ENCODE measurements around the gene PLXDC2. TPM values are rescaled to one million over a fixed set of nuclear protein-coding genes. Genes with fewer than 3 reads are reported as not detected.

PLXDC2 gene
- total and polyA plus RNA-seq, 2 experiments from 2014 or later, result 13.5 to 19.4 TPM

GRCh38 chr10:19772972-19773371 lies 43.3 kb upstream of the PLXDC2 start (continued):
- no peak for TF ChIP-seq CTCF (conservative IDR thresholded peaks at IDR 0.05; ENCODE audit: low read depth in 2 of 2)
- TF ChIP-seq EZH2 (IDR thresholded peaks at IDR 0.05; ENCODE audit: low read depth, unreplicated experiment), result no peak

- Mint-ChIP-seq H3K9me3 (no peaks in the 10 kb centered on the region), H3K4me3 (no peak overlapping the region), H3K36me3 (ENCODE audit: low read depth) (no peaks in the 10 kb centered on the region), H3K27ac (no peak overlapping the region), H3K27me3 (ENCODE audit: insufficient read depth, low read depth, poor library complexity) (no peaks in the 10 kb centered on the region), H3K4me1 (no peaks in the 10 kb centered on the region)
- Histone ChIP-seq H3K36me3 (ENCODE audit: insufficient read depth) (no peaks in the 10 kb centered on the region), H3K4me3 (no peak overlapping the region), H3K9me2 (ENCODE audit: insufficient read depth) (no peaks in the 10 kb centered on the region), H4K20me1 (replicated peaks; ENCODE audit: insufficient read depth) (no peaks in the 10 kb centered on the region), H3K4me1 (ENCODE audit: insufficient read depth) (no peaks in the 10 kb centered on the region), H3K27ac (ENCODE audit: low read depth) (no peak overlapping the region), H3K4me2 (no peak overlapping the region), H3F3A (replicated peaks; ENCODE audit: low read depth) (no peaks in the 10 kb centered on the region), H2AFZ (peak overlapping the region; percentile 63; the same call in 1 of the 2 replicates), H3K79me2 (replicated peaks; ENCODE audit: insufficient read depth) (no peaks in the 10 kb centered on the region), H3K27me3 (ENCODE audit: insufficient read depth) (no peaks in the 10 kb centered on the region)
- no peak for ATAC-seq
- no peak for TF ChIP-seq STAT1 (IDR thresholded peaks at IDR 0.05; ENCODE audit: unreplicated experiment)
- DNase-seq (ENCODE audit: low spot score), result no peak
Measured at GRCh38 chr10:19775296-19775695, 40.9 kb upstream of the PLXDC2 start.

- H3K27ac Mint-ChIP-seq, result no peak overlapping the region
- H3K9me3 Mint-ChIP-seq, result no peaks in the 10 kb centered on the region
- Histone ChIP-seq H3K9me2 (ENCODE audit: insufficient read depth) (no peaks in the 10 kb centered on the region), H3K4me3 (no peak overlapping the region), H3K4me2 (no peak overlapping the region), H4K20me1 (replicated peaks; ENCODE audit: insufficient read depth) (no peaks in the 10 kb centered on the region), H3K36me3 (ENCODE audit: insufficient read depth) (no peaks in the 10 kb centered on the region), H2AFZ (no peak overlapping the region), H3K4me1 (ENCODE audit: insufficient read depth) (no peaks in the 10 kb centered on the region), H3F3A (replicated peaks; ENCODE audit: low read depth) (no peaks in the 10 kb centered on the region), H3K79me2 (replicated peaks; ENCODE audit: insufficient read depth) (no peaks in the 10 kb centered on the region), H3K27ac (ENCODE audit: low read depth) (no peak overlapping the region), H3K27me3 (ENCODE audit: insufficient read depth) (no peaks in the 10 kb centered on the region)
- H3K36me3 Mint-ChIP-seq (ENCODE audit: low read depth), result no peaks in the 10 kb centered on the region
- H3K4me1 Mint-ChIP-seq, result no peaks in the 10 kb centered on the region
- no peak overlapping the region for H3K4me3 Mint-ChIP-seq
- H3K27me3 Mint-ChIP-seq (ENCODE audit: insufficient read depth, low read depth, poor library complexity), result no peaks in the 10 kb centered on the region
- no peak for DNase-seq (ENCODE audit: low spot score)
- ATAC-seq, result no peak
- TF ChIP-seq CREB1 (CRISPR knock-in tag; IDR thresholded peaks at IDR 0.05; ENCODE audit: low read depth) (no peak), ETS1 (IDR thresholded peaks at IDR 0.05) (no peak), POLR2AphosphoS5 (IDR thresholded peaks at IDR 0.05; ENCODE audit: low read depth) (no peak), ZNF462 (CRISPR knock-in tag; IDR thresholded peaks at IDR 0.05) (no peak), NANOG (IDR thresholded peaks at IDR 0.05; ENCODE audit: borderline replicate concordance) (no peak), ZNF114 (CRISPR knock-in tag; IDR thresholded peaks at IDR 0.05) (no peak)
Measured at GRCh38 chr10:19777806-19778205, 38.4 kb upstream of the PLXDC2 start.
